Fibroblast of villous mesenchyme (primary cell): ENCODE data around the gene TEC. TPM values are rescaled to one million over a fixed set of nuclear protein-coding genes. Genes with fewer than 3 reads are reported as not detected.

Experiments used
- DNase-seq: peaks from one replicate; pipeline ENCODE4 v3.0.0-alpha.2; 2010; ENCODE audit warnings: low read depth
- H3K4me3 ChIP-seq: 2 replicates; pipeline ENCODE4 v1.5.1; 2011; ENCODE audit warnings: low read depth, mild to moderate bottlenecking, low read length
- total RNA-seq: library from RNA; depleted of rRNA; stranded (reverse); fragments of >200 nt; gene quantifications from 2 replicates; pipeline ENCODE4 v1.2.3, GENCODE V29; 2012
- TF ChIP-seq, protein P1 (sequence below): IDR thresholded peaks from 2 replicates; pipeline ENCODE4 v1.5.1; 2012; ENCODE audit warnings: low read depth, mild to moderate bottlenecking, low read length; ENCODE audit not compliant: insufficient read depth

TEC gene
- total RNA-seq, 1 donor, result 0.43 TPM

DNA sequence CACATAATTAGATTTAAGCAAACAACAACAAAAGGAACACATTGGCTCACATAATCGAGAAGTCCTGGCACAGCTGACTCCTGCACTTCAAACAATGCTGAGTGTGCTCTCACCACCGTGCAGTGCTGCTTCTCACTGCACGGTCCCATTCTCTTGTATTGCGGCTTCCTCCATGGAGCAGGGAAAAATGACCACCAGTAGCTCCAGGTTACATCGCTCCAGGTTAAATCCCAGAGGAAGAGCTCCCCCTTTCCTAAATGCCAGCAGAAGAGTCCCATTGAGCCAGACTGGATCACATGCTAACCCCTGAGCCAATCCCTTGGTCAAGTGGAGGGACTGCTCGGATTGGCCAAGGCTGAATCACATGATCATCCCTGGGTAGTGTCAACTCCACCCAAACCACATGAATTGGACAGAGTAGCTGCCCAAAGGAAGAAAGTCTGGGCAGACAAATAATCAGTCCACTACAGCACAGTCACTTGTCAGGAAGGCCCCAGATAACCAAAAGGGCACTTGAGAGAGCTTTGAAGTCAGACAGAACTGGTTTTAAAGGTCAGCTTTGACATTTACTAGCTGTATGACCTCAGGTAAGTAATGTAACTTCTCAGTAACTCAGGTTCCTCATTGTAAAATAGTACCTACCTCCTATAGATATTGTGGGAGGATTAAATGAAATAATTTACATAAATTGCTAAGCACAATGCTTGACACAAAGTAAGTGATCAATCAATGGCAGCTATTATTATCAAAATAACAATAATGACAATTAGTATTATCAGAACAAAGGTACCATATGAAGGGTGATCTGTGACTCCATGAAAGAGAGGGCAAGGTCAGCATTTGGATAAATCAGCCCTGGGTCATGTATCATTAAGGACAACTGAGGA, 14.3 kb downstream of the TEC start:
- no peak for DNase-seq
- no peak overlapping the region for H3K4me3 ChIP-seq
- TF ChIP-seq, protein P1, sequence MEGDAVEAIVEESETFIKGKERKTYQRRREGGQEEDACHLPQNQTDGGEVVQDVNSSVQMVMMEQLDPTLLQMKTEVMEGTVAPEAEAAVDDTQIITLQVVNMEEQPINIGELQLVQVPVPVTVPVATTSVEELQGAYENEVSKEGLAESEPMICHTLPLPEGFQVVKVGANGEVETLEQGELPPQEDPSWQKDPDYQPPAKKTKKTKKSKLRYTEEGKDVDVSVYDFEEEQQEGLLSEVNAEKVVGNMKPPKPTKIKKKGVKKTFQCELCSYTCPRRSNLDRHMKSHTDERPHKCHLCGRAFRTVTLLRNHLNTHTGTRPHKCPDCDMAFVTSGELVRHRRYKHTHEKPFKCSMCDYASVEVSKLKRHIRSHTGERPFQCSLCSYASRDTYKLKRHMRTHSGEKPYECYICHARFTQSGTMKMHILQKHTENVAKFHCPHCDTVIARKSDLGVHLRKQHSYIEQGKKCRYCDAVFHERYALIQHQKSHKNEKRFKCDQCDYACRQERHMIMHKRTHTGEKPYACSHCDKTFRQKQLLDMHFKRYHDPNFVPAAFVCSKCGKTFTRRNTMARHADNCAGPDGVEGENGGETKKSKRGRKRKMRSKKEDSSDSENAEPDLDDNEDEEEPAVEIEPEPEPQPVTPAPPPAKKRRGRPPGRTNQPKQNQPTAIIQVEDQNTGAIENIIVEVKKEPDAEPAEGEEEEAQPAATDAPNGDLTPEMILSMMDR, result no peak

DNA sequence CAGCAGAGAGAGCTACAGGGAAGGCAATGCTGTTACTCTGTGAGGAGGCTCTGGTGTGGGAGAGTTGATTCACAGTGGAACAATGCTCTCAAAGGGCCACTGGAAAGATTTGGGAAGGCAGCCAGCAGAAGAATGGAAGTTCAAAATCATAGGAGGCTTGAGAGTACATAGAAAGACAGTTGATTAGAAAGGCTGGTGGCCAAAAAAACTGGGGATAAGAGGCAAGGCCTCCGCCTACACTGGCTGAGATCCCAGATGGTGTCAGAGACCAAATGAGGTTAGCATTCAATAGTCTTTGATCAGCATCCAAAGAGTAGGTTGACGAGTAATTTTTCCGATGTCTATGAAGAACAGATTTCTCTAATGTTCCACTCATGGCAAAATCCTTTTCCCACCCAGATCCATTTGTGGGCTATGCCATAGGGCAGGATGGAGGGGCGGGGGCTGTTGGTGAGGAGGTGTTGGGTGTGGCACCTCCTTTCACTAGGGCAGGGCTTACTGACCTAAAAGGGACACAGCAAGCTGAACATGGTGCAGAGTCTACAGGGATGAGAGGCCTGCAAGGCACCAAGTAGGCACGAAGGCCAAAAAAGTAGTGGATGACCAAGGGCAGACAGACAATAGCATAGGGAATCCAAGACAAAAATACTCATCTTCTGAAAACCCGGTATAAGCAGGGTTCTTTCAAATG, 15.1 kb downstream of the TEC start:
- H3K4me3 ChIP-seq, result no peak overlapping the region
- TF ChIP-seq, protein P1, result no peak
- DNase-seq, result peak; percentile 23

DNA sequence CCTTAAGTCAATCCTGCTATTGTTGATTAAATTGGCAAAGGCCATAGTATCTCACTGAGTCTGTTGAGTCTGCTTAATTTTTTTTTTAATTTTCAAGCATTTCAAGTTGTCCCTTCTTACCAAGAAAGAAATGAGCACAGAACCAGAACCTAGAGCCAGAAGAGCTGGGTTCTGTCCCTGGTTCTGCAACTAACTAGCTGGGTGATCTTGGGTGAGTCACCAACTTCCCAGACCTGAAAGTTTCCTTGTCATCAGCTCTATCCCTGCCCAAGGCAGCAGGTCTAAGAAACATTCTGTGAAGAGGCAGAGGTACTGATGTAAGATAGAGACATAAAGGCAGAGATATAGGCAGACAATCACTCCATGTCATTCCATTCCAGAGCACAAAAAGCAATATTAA, 17.3 kb downstream of the TEC start:
- H3K4me3 ChIP-seq, result no peak overlapping the region
- TF ChIP-seq, protein P1, result no peak
- no peak for DNase-seq

DNA sequence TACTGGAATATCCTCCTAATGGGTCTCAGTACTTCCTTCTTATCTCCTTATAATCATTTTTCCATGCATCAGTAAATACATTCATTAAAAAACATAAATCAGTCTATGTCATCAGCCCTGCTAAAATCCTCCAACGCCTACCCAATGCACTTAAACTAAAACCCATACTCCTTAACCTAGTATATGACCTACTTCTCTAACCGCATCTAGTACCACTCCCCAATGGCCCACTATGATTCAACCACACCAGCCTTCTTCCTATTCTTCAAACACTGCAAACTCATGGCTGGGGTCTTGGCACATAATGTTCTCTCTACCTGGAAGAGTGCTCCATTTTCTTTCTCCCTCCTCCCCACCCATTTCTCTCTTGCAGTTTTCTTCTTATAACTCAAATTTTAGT, 18.7 kb downstream of the TEC start:
- no peak overlapping the region for H3K4me3 ChIP-seq
- no peak for DNase-seq
- TF ChIP-seq, protein P1, result no peak

DNA sequence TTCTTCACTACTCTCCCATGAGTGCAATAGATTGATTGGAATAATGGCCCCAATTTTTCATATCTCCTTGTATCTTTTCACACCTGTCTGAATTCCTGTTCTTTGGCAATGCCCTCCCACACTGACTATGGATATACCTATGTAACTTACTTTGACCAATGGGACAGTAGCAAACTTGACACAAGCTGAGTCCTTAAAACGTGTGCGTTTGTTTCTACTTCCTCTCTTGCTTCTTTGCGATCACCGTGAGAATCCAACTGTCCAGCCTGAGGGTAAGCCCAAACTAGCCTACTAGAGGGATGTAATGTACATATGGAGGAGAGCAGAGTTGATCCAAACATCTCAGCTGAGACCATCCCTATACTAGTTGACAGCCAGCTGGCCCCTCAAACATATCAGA, 19.3 kb downstream of the TEC start:
- no peak overlapping the region for H3K4me3 ChIP-seq
- DNase-seq, result no peak
- TF ChIP-seq, protein P1, result no peak

DNA sequence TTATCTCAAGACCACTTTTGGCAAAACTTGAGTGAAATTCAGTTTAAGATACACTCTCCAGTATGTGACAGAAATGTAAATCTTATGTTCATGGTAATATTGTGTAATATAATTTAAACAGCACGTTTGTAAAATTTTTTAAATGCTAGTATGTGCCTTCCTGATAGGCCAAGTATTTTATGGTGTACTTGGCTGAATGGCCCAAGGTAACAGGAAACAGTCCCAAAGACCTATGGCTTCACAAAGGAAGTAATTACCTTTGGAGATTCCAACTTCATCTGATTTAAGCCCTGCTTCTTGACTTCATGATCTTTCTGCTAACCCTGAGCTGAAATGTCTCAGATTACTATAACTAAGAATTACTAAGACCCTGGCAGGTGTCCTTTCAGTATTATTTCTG, 20.3 kb downstream of the TEC start:
- DNase-seq, result no peak
- TF ChIP-seq, protein P1, result no peak
- no peak overlapping the region for H3K4me3 ChIP-seq
